ENCODE measurements around the gene GSG1L. TPM values are rescaled to one million over a fixed set of nuclear protein-coding genes. Genes with fewer than 3 reads are reported as not detected.
"Not testable (repeated sequence)": the region's sequence is repeated elsewhere in the genome, so short reads cannot be mapped to it uniquely, and the experiment has no call there.

Gene GSG1L
- total and polyA plus RNA-seq, 5 donors = 29.5 to 44.8 (median 33.4) TPM

DNA sequence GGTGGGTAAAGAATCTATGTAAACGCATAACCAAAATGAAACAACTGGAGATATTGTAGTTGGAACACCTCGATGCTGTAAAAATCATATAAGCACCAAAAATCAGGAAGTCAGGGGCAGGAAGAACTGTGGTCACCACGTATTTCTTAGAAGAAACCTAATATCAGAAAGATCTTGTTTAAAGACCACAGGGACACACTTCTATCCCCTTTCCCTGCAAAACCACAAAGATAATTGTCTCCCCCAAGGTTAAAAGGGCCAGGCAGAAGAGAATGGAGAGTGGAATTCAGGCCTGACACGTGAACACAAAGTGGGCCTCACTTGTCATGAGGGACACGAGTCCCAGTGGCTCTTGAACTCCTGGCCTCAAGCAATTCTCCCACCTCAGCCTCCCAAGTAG, 68.1 kb downstream of the GSG1L start:
- intact Hi-C loops (cut with DNase I) = no loop called here
- WGBS = 60% methylated on average over 5 of the region's 5 CpGs
- no peak overlapping the region for H3K4me3 ChIP-seq (ENCODE audit: low read length)
- H3K27me3 ChIP-seq (ENCODE audit: control insufficient read depth, insufficient read depth) = no peaks in the 10 kb centered on the region
- no peak overlapping the region for H3K27ac ChIP-seq (ENCODE audit: low read length)
- no peaks in the 10 kb centered on the region for H3K9me3 ChIP-seq (ENCODE audit: control insufficient read depth, low read length)
- DNase-seq (no peak), ATAC-seq (no peak)
- no peaks in the 10 kb centered on the region for H3K4me1 ChIP-seq (ENCODE audit: control insufficient read depth, insufficient read depth, low read length)

DNA sequence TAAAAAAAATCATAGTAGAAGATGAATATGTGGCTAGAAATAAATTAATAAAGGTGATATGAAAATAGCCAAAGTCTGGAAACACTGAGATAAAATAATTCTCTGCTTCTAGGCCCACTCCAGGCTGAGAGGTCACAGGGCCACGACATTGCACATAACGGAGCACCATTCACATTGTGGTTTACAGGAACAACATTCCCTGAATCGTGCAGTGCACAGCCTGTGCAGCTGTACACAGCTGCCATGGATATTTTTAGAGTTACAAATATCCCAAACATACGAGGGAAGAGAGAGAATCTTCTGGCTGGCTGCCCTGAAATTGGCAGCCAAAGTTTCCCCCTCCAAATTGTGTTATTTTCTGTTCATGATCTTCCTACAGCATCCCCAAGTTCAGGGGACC, 68.8 kb downstream of the GSG1L start:
- H3K9me3 ChIP-seq (ENCODE audit: control insufficient read depth, low read length) = no peaks in the 10 kb centered on the region
- intact Hi-C loops (cut with DNase I) = no loop called here
- no peak overlapping the region for H3K4me3 ChIP-seq (ENCODE audit: low read length)
- no peak overlapping the region for H3K27ac ChIP-seq (ENCODE audit: low read length)
- ATAC-seq = no peak
- whole genome bisulfite sequencing = 30% methylated on average over 4 of the region's 4 CpGs
- no peak for DNase-seq
- H3K4me1 ChIP-seq (ENCODE audit: control insufficient read depth, insufficient read depth, low read length) = no peaks in the 10 kb centered on the region
- no peaks in the 10 kb centered on the region for H3K27me3 ChIP-seq (ENCODE audit: control insufficient read depth, insufficient read depth)

DNA sequence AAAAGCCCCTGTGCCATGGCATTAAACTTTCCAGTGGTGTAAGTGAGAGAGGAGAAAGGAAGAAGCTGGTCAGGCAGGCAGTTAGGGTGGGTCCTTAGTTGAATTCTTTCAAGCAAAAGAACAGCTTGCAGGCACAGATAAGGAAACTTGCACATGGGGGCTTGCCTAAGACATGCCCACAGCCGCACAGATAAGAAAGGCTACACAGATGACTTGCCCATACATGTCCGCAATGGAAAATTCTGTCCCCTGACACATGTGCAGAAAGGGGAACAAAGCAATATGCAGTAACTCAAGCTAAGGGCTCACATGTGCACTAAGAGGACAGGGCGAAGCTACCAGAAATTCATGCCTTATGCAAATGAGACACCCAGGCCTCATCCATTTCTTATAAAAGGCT, 69.9 kb downstream of the GSG1L start:
- DNase-seq = no peak
- Histone ChIP-seq H3K27me3 (ENCODE audit: control insufficient read depth, insufficient read depth) (no peaks in the 10 kb centered on the region), H3K4me3 (ENCODE audit: low read length) (no peak overlapping the region), H3K4me1 (ENCODE audit: control insufficient read depth, insufficient read depth, low read length) (no peaks in the 10 kb centered on the region), H3K27ac (ENCODE audit: low read length) (no peak overlapping the region), H3K9me3 (ENCODE audit: control insufficient read depth, low read length) (no peaks in the 10 kb centered on the region)
- no peak for ATAC-seq
- intact Hi-C loops (cut with DNase I) = no loop called here
- WGBS = 92% methylated on average over 3 of the region's 3 CpGs

DNA sequence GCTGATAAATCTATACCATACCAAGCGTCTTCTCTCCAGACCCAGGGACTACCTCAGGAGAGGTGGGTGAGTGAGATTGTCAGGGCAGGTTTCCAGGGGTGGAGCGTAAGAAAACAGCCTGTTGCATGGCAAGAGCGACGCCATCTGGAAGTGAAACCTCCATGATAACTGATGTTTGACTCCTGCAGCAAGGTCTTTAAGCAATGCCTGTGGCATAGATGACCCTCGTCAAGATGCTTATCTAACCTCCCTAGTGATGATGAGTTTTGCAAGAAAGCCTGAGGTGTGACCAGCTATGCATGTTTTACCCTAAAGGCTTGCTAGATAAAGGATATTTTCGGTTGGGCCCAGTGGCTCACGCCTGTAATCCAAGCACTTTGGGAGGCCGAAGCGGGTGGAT, 71.6 kb downstream of the GSG1L start:
- Histone ChIP-seq H3K4me3 (ENCODE audit: low read length) (no peak overlapping the region), H3K9me3 (ENCODE audit: control insufficient read depth, low read length) (no peaks in the 10 kb centered on the region), H3K4me1 (ENCODE audit: control insufficient read depth, insufficient read depth, low read length) (no peaks in the 10 kb centered on the region), H3K27me3 (ENCODE audit: control insufficient read depth, insufficient read depth) (no peaks in the 10 kb centered on the region), H3K27ac (ENCODE audit: low read length) (no peak overlapping the region)
- intact Hi-C loops (cut with DNase I) = no loop called here
- DNase-seq = no peak
- 80% methylated on average over 9 of the region's 9 CpGs for WGBS
- ATAC-seq = no peak

DNA sequence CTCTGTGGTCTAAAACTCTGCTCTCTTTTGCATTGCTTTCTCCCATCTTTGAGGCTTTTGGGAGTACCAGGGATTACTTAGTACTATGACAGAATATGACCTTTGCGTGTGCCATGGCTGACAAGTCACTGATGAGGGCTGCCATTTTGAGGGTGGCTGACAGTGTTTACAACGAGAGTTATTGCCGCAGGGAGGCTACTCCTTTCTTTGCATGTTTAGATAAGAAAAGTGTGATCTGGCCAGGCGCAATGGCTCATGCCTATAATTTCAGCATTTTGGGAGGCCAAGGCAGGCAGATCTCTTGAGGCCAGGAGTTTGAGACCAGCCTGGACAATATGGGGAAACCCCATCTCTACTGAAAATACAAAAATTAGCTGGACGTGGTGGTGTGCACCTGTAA, 77.5 kb downstream of the GSG1L start:
- ATAC-seq (no peak), DNase-seq (no peak)
- no peaks in the 10 kb centered on the region for H3K27me3 ChIP-seq (ENCODE audit: control insufficient read depth, insufficient read depth)
- H3K4me3 ChIP-seq (ENCODE audit: low read length) = no peak overlapping the region
- H3K9me3 ChIP-seq (ENCODE audit: control insufficient read depth, low read length) = no peaks in the 10 kb centered on the region
- H3K27ac ChIP-seq (ENCODE audit: low read length) = no peak overlapping the region
- intact Hi-C loops (cut with DNase I) = no loop called here
- no peaks in the 10 kb centered on the region for H3K4me1 ChIP-seq (ENCODE audit: control insufficient read depth, insufficient read depth, low read length)
- WGBS = 85% methylated on average over 5 of the region's 5 CpGs

DNA sequence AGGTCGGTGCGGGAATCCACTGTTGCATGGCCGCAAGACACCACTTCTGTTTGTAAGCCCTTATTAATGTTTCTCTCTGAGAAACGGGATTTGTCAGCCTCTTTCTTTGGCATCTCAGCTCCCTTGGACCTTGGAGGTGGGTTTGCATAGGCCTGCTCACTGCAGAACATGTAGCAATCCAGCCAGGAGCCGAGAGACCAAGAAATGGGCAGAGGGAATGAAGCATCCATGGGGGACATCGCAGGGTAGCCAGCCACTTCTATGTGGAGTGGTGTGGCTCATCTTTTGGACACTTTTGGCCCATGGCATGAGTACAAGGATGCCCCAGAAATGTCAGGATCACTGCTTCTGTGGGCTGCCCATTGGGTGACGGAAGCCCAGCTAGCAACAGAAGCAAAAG, 79.4 kb downstream of the GSG1L start:
- intact Hi-C loops (cut with DNase I) = no loop called here
- Histone ChIP-seq H3K4me1 (ENCODE audit: control insufficient read depth, insufficient read depth, low read length) (peaks cover 2% of the 10 kb centered on the region), H3K27ac (ENCODE audit: low read length) (no peak overlapping the region), H3K27me3 (ENCODE audit: control insufficient read depth, insufficient read depth) (no peaks in the 10 kb centered on the region), H3K9me3 (ENCODE audit: control insufficient read depth, low read length) (no peaks in the 10 kb centered on the region), H3K4me3 (ENCODE audit: low read length) (no peak overlapping the region)
- ATAC-seq (no peak), DNase-seq (no peak)
- 87% methylated on average over 7 of the region's 7 CpGs for WGBS

DNA sequence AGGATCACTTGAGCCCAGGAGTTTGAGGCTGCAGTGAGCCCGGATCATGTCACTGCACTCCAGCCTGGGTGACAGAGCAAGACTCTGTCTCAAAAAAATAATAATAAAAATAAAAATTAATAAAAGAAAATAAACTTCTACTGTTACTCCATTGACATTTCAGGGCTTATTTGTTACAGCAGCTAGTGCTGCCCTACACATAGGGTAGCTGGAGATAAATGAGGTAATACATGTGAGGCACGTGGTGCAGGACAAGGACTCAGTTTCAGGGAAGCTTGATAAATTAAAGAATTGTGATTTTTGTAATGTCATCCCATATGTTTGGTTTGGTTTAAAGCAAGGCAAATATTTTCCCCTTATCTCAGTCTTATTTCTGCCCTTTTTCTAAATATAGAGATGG, 80.3 kb downstream of the GSG1L start:
- intact Hi-C loops (cut with DNase I) = no loop called here
- ATAC-seq = no peak
- 59% methylated on average over 2 of the region's 2 CpGs for WGBS

DNA sequence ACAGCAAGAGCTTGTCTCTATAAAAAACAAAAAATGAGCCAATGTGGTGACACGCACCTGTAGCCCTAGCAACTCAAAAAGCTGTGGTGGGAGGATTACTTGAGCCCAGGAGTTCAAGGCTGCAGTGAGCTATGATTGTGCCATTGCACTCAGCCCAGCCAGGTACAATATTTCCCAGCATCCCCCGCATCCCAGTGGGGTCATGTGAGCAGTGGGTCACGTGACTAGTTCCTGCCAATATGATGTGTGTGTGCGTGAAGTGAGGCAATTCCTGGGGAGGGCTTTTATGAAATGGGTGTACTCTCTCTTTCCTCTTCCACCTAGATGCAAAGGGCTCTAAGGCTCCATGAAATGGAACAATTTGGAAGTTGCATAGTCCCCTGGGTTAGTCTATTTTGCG, 81.3 kb downstream of the GSG1L start:
- H3K4me1 ChIP-seq (ENCODE audit: control insufficient read depth, insufficient read depth, low read length) = peaks cover 2% of the 10 kb centered on the region
- no peak for DNase-seq
- H3K9me3 ChIP-seq (ENCODE audit: control insufficient read depth, low read length) = no peaks in the 10 kb centered on the region
- H3K27me3 ChIP-seq (ENCODE audit: control insufficient read depth, insufficient read depth) = no peaks in the 10 kb centered on the region
- no peak for ATAC-seq
- H3K27ac ChIP-seq (ENCODE audit: low read length) = no peak overlapping the region
- WGBS = 74% methylated on average over 5 of the region's 5 CpGs
- intact Hi-C loops (cut with DNase I) = no loop called here
- no peak overlapping the region for H3K4me3 ChIP-seq (ENCODE audit: low read length)

More for the DNA sequence above, 80.3 kb downstream of the GSG1L start:
- no peak overlapping the region for H3K27ac ChIP-seq (ENCODE audit: low read length)
- no peaks in the 10 kb centered on the region for H3K9me3 ChIP-seq (ENCODE audit: control insufficient read depth, low read length)
- H3K27me3 ChIP-seq (ENCODE audit: control insufficient read depth, insufficient read depth) = no peaks in the 10 kb centered on the region
- peaks cover 2% of the 10 kb centered on the region for H3K4me1 ChIP-seq (ENCODE audit: control insufficient read depth, insufficient read depth, low read length)
- no peak overlapping the region for H3K4me3 ChIP-seq (ENCODE audit: low read length)
- DNase-seq = no peak

DNA sequence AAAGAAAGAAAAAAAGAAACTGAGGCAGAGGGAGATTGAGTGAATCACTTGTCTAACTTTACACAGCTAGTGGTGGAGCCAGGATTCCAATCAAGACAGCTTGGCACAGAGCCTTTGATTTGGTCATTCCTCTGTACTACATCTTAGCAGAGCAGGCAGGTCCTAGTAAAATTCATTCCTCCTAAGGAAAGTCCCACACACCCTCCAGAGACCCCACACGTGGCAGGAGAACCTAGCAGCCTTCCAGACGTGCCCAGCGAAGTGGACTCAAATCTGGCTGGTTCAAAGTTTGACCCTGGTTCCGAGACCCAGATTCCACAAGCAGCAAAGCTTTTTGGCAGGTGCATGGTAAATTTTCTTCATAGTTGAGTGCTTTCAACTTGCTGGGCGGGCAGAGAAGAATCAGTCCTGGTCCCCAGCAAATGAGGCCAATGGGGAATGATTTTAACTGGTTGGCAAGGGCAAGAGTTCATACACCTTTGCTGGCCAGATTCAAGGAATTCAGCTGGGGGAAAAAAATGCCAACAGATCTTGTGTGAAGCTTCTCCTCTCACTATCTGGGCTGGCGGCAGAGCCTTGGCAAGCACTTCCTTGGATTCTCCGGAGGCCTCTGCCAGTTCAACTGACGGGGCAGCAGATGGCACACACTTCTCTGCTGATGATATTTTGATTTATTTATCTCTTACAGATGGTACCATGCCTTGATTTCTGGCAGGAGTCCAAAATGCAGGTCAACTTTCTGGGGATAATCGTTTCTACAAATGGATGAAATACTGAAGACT, 82.4 kb downstream of the GSG1L start:
- no peak overlapping the region for H3K4me3 ChIP-seq (ENCODE audit: low read length)
- no peaks in the 10 kb centered on the region for H3K27me3 ChIP-seq (ENCODE audit: control insufficient read depth, insufficient read depth)
- peaks cover 2% of the 10 kb centered on the region for H3K4me1 ChIP-seq (ENCODE audit: control insufficient read depth, insufficient read depth, low read length)
- DNase-seq (peak; percentile 55 to 83 (median 80)), ATAC-seq (peak; percentile 75 to 80)
- no peaks in the 10 kb centered on the region for H3K9me3 ChIP-seq (ENCODE audit: control insufficient read depth, low read length)
- intact Hi-C loops (cut with DNase I) = no loop called here
- WGBS = 44% methylated on average over 9 of the region's 9 CpGs
- peak overlapping the region; percentile 86 for H3K27ac ChIP-seq (ENCODE audit: low read length)

DNA sequence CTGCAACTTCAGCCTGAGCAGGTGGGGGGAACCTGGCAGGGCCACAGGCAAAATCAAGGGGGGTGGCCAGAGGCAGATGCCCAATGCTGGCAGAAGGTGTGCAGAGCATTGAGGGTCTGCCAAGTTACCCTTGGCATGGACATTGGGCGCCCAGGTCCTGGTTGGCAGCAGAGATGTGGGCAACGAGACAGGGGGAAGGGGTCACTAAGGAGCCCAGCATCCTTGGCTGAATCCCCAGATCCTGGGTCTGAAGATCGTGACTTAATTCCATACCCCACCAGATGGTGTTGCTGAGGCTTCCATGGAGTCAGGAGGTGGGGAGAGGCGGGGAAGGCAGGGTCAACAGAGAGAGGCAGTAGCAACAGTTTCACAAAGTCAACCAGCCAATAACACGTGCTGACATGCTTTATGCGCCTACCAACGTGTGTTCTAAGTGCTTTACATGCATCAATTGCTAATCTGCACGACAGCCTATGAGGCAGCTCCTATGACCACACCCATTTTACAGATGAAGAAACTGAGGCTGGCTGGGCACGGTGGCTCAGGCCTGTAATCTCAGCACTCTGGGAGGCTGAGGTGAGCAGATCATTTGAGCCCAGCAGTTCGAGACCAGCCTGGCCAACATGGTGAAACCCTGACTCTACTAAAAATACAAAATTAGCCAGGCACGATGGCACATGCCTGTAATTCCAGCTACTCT, 83.3 kb downstream of the GSG1L start:
- H3K27me3 ChIP-seq (ENCODE audit: control insufficient read depth, insufficient read depth) = no peaks in the 10 kb centered on the region
- 50% methylated on average over 11 of the region's 11 CpGs for WGBS
- DNase-seq (peak; percentile 20 to 78 (median 71)), ATAC-seq (peak; percentile 28 to 55)
- no peaks in the 10 kb centered on the region for H3K9me3 ChIP-seq (ENCODE audit: control insufficient read depth, low read length)
- peak overlapping the region; percentile 30 for H3K27ac ChIP-seq (ENCODE audit: low read length)
- intact Hi-C loops (cut with DNase I) = no loop called here
- no peak overlapping the region for H3K4me3 ChIP-seq (ENCODE audit: low read length)
- H3K4me1 ChIP-seq (ENCODE audit: control insufficient read depth, insufficient read depth, low read length) = peaks cover 2% of the 10 kb centered on the region

DNA sequence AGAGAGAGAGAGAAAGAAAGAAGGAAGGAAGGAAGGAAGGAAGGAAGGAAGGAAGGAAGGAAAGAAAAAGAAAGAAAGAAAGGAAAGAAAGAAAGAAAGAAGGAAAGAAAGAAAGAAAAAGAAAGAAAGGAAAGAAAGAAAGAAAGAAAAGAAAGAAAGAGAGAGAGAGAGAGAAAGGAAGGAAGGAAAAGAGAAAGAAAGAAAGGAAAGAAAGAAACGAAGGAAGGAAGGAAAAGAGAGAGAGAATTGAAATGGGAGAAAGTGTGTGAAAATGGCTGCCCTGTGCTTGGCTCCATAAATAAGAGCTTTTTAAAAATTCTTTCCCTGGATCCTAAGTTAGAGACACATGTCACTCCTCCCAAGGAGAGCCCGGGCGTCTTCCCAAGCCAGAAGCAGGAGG, 83.8 kb downstream of the GSG1L start:
- not testable (repeated sequence) for DNase-seq; H3K9me3 ChIP-seq (ENCODE audit: control insufficient read depth, low read length); H3K4me3 ChIP-seq (ENCODE audit: low read length); H3K27ac ChIP-seq (ENCODE audit: low read length); H3K27me3 ChIP-seq (ENCODE audit: control insufficient read depth, insufficient read depth); ATAC-seq; H3K4me1 ChIP-seq (ENCODE audit: control insufficient read depth, insufficient read depth, low read length)
- WGBS = 37% methylated on average over 3 of the region's 3 CpGs
- intact Hi-C loops (cut with DNase I) = loop anchor here in 2 of 4 donors (5.0 kb wide), 2 partner anchors 83 to 88 kb away; partner anchors contain the start of gene GSG1L (in 1 of the 2)

Measured in right cardiac atrium (tissue), 5 donors.